HL-60 (cell line): ENCODE results near the gene ADAMTS17.

ENCODE experiments used
- GABPA ChIP-seq: IDR thresholded peaks from 2 replicates; pipeline ENCODE4 v1.6.1; 2012; ENCODE audit warnings: low read depth
- POLR2AphosphoS5 ChIP-seq: IDR thresholded peaks from 2 replicates; pipeline ENCODE4 v1.6.1; 2012; ENCODE audit warnings: low read depth
- SPI1 ChIP-seq: IDR thresholded peaks from 2 replicates; pipeline ENCODE4 v1.6.1; 2012; ENCODE audit warnings: low read depth, mild to moderate bottlenecking, borderline replicate concordance
- TF ChIP-seq, protein P1 (sequence below): IDR thresholded peaks from one replicate; pipeline ENCODE4 v1.5.1; 2011; ENCODE audit warnings: low read length, control low read depth, inconsistent platforms; ENCODE audit not compliant: insufficient read depth
- TF ChIP-seq, protein P2 (sequence below): IDR thresholded peaks from 2 replicates; pipeline ENCODE4 v1.6.1; 2012; ENCODE audit warnings: low read depth; ENCODE audit not compliant: insufficient replicate concordance

DNA sequence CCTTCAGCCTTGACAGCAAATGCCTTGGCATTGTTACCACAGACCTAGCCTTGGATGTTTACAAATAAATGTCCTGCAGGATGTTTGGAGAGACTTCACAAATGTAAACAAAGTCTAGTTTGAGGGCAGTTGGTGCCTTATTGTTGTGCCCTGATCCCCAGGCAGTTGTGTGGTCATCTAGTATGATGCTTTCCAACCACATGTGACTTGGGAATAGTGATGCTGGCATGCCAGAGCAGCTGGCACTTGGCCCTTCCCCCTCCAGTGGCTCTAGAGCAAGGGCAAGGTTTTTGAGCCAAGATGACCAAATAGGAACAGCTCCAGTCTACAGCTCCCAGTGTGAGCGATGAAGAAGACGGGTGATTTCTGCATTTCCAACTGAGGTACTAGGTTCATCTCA is 258.2 kb downstream of the ADAMTS17 start:
- no peak for TF ChIP-seq POLR2AphosphoS5
- TF ChIP-seq, protein P1, sequence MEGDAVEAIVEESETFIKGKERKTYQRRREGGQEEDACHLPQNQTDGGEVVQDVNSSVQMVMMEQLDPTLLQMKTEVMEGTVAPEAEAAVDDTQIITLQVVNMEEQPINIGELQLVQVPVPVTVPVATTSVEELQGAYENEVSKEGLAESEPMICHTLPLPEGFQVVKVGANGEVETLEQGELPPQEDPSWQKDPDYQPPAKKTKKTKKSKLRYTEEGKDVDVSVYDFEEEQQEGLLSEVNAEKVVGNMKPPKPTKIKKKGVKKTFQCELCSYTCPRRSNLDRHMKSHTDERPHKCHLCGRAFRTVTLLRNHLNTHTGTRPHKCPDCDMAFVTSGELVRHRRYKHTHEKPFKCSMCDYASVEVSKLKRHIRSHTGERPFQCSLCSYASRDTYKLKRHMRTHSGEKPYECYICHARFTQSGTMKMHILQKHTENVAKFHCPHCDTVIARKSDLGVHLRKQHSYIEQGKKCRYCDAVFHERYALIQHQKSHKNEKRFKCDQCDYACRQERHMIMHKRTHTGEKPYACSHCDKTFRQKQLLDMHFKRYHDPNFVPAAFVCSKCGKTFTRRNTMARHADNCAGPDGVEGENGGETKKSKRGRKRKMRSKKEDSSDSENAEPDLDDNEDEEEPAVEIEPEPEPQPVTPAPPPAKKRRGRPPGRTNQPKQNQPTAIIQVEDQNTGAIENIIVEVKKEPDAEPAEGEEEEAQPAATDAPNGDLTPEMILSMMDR = no peak
- no peak for TF ChIP-seq SPI1
- TF ChIP-seq, protein P2, sequence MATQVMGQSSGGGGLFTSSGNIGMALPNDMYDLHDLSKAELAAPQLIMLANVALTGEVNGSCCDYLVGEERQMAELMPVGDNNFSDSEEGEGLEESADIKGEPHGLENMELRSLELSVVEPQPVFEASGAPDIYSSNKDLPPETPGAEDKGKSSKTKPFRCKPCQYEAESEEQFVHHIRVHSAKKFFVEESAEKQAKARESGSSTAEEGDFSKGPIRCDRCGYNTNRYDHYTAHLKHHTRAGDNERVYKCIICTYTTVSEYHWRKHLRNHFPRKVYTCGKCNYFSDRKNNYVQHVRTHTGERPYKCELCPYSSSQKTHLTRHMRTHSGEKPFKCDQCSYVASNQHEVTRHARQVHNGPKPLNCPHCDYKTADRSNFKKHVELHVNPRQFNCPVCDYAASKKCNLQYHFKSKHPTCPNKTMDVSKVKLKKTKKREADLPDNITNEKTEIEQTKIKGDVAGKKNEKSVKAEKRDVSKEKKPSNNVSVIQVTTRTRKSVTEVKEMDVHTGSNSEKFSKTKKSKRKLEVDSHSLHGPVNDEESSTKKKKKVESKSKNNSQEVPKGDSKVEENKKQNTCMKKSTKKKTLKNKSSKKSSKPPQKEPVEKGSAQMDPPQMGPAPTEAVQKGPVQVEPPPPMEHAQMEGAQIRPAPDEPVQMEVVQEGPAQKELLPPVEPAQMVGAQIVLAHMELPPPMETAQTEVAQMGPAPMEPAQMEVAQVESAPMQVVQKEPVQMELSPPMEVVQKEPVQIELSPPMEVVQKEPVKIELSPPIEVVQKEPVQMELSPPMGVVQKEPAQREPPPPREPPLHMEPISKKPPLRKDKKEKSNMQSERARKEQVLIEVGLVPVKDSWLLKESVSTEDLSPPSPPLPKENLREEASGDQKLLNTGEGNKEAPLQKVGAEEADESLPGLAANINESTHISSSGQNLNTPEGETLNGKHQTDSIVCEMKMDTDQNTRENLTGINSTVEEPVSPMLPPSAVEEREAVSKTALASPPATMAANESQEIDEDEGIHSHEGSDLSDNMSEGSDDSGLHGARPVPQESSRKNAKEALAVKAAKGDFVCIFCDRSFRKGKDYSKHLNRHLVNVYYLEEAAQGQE = no peak
- no peak for TF ChIP-seq GABPA
